Measurements from ENCODE around the gene CYB5D1.

DNA sequence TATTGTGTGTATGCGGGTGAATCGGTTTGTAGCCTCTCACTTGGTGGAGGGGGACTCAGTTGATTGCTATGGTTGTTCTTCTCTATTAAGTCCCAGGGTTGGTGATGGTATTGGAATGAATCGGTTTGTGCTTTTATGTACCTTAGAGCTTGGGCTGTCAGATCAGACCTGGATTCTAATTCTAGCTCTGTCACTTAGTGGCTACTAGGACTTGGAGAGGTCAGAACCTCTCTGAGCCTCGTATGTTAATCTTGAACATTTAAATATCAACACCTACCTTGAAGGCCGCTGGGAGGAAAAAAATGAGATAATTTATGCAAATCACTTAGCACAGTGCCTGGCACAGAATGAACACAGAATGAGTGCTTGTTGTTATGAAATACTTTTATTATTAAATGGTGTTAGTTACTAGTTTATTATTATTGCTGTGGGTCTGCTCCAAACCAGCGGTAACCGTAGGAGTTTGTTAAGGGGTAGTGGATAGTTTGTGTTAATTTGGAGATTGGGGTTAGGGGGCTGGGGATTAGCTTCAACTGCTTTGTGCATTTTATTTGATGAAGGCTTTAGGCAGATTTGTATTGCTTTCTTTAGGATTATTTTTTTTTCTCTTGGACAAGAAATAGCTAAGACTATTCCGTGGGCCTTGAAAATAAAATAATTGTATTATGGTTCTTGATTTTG is 20.3 kb upstream of the CYB5D1 start:
- TF ChIP-seq CTCF (IDR thresholded peaks at IDR 0.05) (no peak), POLR2A (IDR thresholded peaks at IDR 0.05) (no peak)

Data from thyroid gland (tissue), 4 donors.